Stimulated activated CD4-positive, alpha-beta T cell treated with anti-CD3 and anti-CD28 coated beads, Interleukin-15, amount 100 ng/mL, for 1 hour (primary cell): ENCODE data around the gene ESRRG.
"Not testable (repeated sequence)": the region's sequence is repeated elsewhere in the genome, so short reads cannot be mapped to it uniquely, and the experiment has no call there.

ENCODE experiments used
- DNase-seq, 2 donors: peaks; one replicate each; pipeline ENCODE4 v3.0.0-alpha.2; 2020; ENCODE audit warnings: low read depth in 1 of 2, low spot score in 1 of 2

ESRRG gene

GRCh38 chr1:216576234-216576937 lies 146.8 kb downstream of the ESRRG start:
- DNase-seq, result no peak

GRCh38 chr1:216566641-216567205 lies 156.5 kb downstream of the ESRRG start:
- no peak for DNase-seq

- no peak for DNase-seq
Measured at GRCh38 chr1:216563087-216563486, 160.1 kb downstream of the ESRRG start.

- no peak for DNase-seq
Measured at GRCh38 chr1:216562383-216562782, 160.8 kb downstream of the ESRRG start.

GRCh38 chr1:216560527-216560926 lies 162.7 kb downstream of the ESRRG start:
- no peak for DNase-seq

GRCh38 chr1:216559359-216559758 lies 163.9 kb downstream of the ESRRG start:
- no peak for DNase-seq

- no peak for DNase-seq
Measured at GRCh38 chr1:216555653-216556052, 167.6 kb downstream of the ESRRG start.

- no peak for DNase-seq
Measured at GRCh38 chr1:216554934-216555333, 168.3 kb downstream of the ESRRG start.

GRCh38 chr1:216553766-216554165 lies 169.5 kb downstream of the ESRRG start:
- no peak for DNase-seq

- no peak for DNase-seq
Measured at GRCh38 chr1:216553040-216553439, 170.2 kb downstream of the ESRRG start.

GRCh38 chr1:216549796-216550195 lies 173.4 kb downstream of the ESRRG start:
- no peak for DNase-seq

- DNase-seq, result no peak
Measured at GRCh38 chr1:216542741-216543140, 180.5 kb downstream of the ESRRG start.

GRCh38 chr1:216542263-216542662 lies 181.0 kb downstream of the ESRRG start:
- no peak for DNase-seq

GRCh38 chr1:216535751-216536150 lies 187.5 kb downstream of the ESRRG start:
- no peak for DNase-seq

- DNase-seq, result no peak
Measured at GRCh38 chr1:216535059-216535458, 188.2 kb downstream of the ESRRG start.

- no peak for DNase-seq
Measured at GRCh38 chr1:216533776-216534175, 189.5 kb downstream of the ESRRG start.

GRCh38 chr1:216532251-216532798 lies 190.9 kb downstream of the ESRRG start:
- no peak for DNase-seq

- DNase-seq, result no peak
Measured at GRCh38 chr1:216531263-216532239, 191.7 kb downstream of the ESRRG start.

GRCh38 chr1:216529851-216530250 lies 193.4 kb downstream of the ESRRG start:
- not testable (repeated sequence) for DNase-seq

- DNase-seq, result no peak
Measured at GRCh38 chr1:216528816-216529215, 194.4 kb downstream of the ESRRG start.

GRCh38 chr1:216523449-216524190 lies 199.6 kb downstream of the ESRRG start:
- DNase-seq, result no peak
